ENCODE data around the gene SIGLEC12. TPM values are rescaled to one million over a fixed set of nuclear protein-coding genes. Genes with fewer than 3 reads are reported as not detected.
"Not testable (repeated sequence)": the region's sequence is repeated elsewhere in the genome, so short reads cannot be mapped to it uniquely, and the experiment has no call there.

SIGLEC12 gene
- total RNA-seq, 1 donor from 2014 or later, result not detected

DNA sequence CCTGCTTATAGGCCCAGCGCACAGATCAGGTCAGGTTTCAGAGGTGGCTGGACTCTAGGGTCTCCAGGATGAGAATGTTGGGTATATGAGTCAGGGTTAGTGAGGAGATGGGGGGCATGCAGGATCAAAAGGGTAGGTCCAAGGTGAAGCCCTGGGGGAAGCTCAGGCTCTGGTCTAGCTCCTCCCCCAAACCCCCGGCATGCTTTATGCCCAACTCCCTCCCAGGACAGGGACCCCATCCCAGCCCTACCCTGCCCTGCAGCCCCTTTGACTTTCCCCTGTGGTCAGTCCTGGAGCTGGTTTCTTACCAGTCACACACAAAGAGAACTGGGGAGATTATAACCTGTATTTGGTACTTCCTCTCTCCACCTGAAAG lies 33.1 kb downstream of the SIGLEC12 start:
- TF ChIP-seq, protein P1, sequence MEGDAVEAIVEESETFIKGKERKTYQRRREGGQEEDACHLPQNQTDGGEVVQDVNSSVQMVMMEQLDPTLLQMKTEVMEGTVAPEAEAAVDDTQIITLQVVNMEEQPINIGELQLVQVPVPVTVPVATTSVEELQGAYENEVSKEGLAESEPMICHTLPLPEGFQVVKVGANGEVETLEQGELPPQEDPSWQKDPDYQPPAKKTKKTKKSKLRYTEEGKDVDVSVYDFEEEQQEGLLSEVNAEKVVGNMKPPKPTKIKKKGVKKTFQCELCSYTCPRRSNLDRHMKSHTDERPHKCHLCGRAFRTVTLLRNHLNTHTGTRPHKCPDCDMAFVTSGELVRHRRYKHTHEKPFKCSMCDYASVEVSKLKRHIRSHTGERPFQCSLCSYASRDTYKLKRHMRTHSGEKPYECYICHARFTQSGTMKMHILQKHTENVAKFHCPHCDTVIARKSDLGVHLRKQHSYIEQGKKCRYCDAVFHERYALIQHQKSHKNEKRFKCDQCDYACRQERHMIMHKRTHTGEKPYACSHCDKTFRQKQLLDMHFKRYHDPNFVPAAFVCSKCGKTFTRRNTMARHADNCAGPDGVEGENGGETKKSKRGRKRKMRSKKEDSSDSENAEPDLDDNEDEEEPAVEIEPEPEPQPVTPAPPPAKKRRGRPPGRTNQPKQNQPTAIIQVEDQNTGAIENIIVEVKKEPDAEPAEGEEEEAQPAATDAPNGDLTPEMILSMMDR (conservative IDR thresholded peaks at IDR 0.05; ENCODE audit: low read depth, low read length), result no peak
- H3K4me3 ChIP-seq (ENCODE audit: low read depth, low read length), result no peak overlapping the region
- DNase-seq (ENCODE audit: low read depth), result no peak

DNA sequence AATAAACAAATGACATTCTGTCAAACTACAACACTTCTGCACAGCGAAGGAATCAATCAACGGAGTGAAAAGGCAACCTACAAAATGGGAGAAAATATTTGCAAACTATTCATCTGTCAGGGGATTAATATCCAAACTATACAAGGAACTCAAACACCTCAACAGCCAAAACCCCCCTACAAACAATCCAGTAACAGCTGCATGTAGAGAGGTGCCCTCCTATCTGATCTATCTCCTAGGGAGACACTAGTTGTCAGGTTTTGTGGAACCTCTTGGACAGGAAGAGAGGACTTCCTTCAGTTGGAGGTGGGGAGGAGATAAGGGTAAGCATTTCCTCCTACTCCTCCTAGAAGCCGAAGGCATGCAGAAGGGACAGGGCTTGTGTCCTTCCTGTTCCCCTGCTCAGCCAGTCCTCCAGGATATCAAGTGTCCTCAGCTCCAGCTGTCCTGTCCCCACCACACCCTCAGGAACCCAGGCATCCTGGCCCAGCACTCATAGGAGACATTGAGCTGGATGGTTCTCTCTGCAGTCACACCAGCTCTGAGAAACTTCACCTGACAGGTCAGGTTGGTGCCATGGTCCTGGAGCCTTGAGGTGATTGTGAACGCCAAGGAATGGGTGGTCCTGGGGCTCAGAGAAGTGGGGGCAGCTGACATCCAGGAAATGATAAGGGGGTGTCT lies 33.6 kb downstream of the SIGLEC12 start:
- no peak overlapping the region for H3K4me3 ChIP-seq (ENCODE audit: low read depth, low read length)
- DNase-seq (ENCODE audit: low read depth), result no peak
- TF ChIP-seq, protein P1 (conservative IDR thresholded peaks at IDR 0.05; ENCODE audit: low read depth, low read length), result no peak

DNA sequence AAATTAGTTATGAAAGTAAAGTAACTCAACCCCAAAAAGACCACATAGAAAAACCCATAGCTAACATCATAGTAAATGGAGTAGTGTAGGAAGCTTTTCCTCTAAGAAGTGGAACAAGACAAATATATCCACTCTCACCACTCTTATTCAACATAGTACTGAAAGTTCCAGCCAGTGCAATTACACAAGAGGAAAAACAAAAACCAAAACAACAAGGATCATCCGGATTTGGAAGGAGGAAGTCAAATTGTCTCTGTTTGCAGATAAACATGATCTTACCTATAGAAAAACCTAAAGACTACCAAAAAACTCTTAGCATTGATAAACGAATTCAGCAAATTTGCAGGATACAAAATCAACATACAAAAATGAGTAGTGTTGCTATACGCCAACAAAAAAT lies 34.9 kb downstream of the SIGLEC12 start:
- no peak for DNase-seq (ENCODE audit: low read depth)
- no peak overlapping the region for H3K4me3 ChIP-seq (ENCODE audit: low read depth, low read length)
- TF ChIP-seq, protein P1 (conservative IDR thresholded peaks at IDR 0.05; ENCODE audit: low read depth, low read length), result no peak

DNA sequence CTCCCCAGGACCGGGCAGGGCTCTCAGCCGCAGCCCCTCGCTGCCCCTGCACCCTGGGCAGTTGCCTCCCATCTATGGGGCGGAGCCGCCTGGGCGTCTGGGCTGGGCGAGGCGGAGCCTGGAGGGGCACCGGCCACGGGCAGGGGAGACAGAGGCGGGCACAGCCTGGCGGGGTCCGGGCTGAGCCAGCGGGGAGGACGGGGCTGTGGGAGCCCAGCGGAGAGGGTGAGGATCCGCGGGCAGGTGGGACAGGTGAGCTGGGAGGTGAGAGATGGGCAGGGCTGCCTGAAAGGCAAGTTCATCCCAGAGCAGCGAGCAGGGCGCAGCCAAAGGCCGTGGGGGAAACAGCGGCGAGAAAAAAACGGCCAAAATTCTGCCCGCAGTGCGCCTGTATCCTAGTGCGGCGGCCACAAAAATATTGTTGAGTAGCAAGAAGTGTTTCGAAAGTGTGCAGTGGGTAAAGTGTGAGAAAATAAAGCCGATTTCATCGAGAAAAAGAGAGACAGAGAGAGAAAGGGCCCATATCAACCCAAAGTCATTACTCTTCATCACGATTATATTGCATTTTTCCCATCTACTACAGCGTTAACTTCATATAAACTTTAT lies 37.5 kb downstream of the SIGLEC12 start:
- not testable (repeated sequence) for DNase-seq (ENCODE audit: low read depth)

DNA sequence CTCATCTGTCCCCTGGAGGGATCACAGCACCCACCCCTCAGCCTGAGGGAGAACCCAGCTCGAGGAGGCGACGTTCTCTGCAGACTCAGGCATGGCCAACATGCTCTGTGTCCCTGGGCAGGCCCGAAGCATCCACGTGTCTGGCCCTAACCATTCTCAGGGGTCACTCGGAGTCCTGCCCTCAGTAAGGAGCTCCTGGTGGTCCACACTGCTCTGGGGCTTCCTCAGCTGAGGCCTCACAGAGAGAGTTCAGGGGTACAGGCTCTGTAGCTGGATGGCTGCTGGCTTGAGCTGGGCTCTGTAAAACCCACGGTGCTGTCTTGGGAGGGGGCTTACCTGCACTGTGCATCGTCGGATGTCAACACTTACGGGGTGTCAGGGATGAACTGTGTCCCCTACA lies 38.9 kb downstream of the SIGLEC12 start:
- TF ChIP-seq, protein P1 (conservative IDR thresholded peaks at IDR 0.05; ENCODE audit: low read depth, low read length), result no peak

More for the DNA sequence above, 37.5 kb downstream of the SIGLEC12 start:
- not testable (repeated sequence) for H3K4me3 ChIP-seq (ENCODE audit: low read depth, low read length)

DNA sequence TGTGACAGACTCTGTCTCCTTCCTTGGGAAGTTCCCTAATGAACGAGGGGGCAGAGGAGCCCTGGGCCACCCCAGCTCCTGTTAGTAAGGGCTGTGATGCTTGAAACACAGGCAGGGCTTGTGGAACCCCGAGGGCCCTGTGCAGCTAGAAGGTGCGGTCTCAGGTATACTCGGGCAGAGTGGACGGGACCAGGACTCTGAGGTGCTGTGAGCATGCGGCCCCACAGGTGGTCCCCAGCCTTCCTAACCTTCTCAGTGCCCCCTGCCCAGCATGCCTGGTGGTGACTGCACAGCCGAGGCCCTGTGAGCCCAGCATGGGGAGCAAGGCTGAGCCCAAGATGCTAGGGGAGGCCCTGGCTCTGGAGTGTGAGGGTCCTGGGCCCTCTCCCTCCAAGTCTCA lies 39.3 kb downstream of the SIGLEC12 start:
- TF ChIP-seq, protein P1 (conservative IDR thresholded peaks at IDR 0.05; ENCODE audit: low read depth, low read length), result no peak
- no peak overlapping the region for H3K4me3 ChIP-seq (ENCODE audit: low read depth, low read length)
- no peak for DNase-seq (ENCODE audit: low read depth)

More for the DNA sequence above, 38.9 kb downstream of the SIGLEC12 start:
- no peak overlapping the region for H3K4me3 ChIP-seq (ENCODE audit: low read depth, low read length)
- no peak for DNase-seq (ENCODE audit: low read depth)

DNA sequence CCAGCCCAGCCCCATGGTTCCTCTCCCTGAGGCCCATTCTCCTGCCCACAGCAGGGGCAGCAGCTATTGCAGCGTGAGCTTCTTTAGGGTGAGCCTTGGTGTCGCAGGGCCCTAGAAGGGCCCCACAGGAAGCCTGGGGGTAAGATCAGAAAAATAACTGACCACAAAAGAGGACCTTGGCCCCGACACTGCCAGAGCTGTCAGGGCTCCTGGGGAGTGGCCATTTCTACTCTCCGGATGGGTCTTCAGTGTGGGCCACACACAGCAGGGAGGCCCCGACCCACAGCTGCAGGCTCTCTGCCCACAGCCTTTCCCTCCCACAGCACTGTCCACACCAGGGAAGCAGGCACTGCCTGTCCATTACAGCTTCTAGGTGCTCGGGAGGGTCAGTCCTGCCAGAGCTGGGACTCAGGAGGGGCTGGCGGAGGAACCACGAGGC lies 39.9 kb downstream of the SIGLEC12 start:
- H3K4me3 ChIP-seq (ENCODE audit: low read depth, low read length), result no peak overlapping the region
- no peak for DNase-seq (ENCODE audit: low read depth)
- TF ChIP-seq, protein P1 (conservative IDR thresholded peaks at IDR 0.05; ENCODE audit: low read depth, low read length), result no peak
